ENCODE results near the gene ECHDC1.
A peak's percentile ranks its signal among the peaks of the same experiment; 100 is the strongest.
"Not testable (repeated sequence)": the region's sequence is repeated elsewhere in the genome, so short reads cannot be mapped to it uniquely, and the experiment has no call there.

Gene ECHDC1

DNA sequence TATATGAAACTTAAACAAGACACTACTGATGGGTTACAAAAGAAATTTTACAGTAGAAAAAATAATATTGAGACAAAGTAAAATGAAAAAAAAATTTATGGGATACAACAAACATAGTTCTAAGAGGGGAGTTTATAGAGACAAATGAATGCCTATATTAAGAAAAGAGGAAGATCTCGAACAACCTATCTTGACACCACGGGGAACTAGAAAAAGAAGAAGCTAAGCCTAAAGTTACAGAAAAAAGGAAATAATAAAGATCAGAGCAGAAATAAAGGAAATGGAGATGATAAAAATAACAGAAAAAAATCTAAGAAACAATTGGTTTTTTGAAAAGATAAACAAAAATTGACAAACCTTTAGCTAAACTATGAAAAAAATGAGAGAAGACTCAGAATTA lies 9.1 kb upstream of the ECHDC1 start:
- H3K4me3 Mint-ChIP-seq: peak overlapping the region; percentile 1
- H3K27ac Mint-ChIP-seq: peak overlapping the region; percentile 1
- DNase-seq (ENCODE audit: low spot score in 2 of 2) (no peak), ATAC-seq (ENCODE audit: low read depth) (peak; percentile 79)
- H3K27me3 Mint-ChIP-seq: no peaks in the 10 kb centered on the region
- H3K36me3 Mint-ChIP-seq: peaks cover 14% of the 10 kb centered on the region
- H3K9me3 Mint-ChIP-seq: peaks cover 9% of the 10 kb centered on the region
- peaks cover 5% of the 10 kb centered on the region for H3K4me1 Mint-ChIP-seq

DNA sequence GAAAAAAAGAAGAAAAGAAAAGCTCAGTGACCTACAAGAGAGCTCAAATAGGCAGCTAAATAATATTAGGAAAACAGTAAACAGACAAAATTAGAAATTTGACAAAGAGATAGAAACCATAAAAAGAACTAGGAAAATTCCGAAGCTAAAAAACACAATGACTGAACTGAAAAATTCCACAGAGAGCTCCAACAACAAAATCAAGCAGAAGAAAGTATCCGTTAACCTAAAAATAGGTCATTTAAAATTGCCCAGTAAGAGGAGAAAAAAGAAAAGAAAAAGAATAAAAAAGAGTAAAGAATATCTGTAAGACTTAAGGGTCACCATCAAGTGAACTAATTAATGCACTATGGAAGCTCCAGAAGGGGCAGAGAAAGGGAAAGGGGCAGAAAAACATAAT lies 6.6 kb upstream of the ECHDC1 start:
- H3K27ac Mint-ChIP-seq: no peak overlapping the region
- peaks cover 14% of the 10 kb centered on the region for H3K36me3 Mint-ChIP-seq
- peaks cover 9% of the 10 kb centered on the region for H3K4me1 Mint-ChIP-seq
- peaks cover 9% of the 10 kb centered on the region for H3K9me3 Mint-ChIP-seq
- DNase-seq (ENCODE audit: low spot score in 2 of 2) (no peak), ATAC-seq (ENCODE audit: low read depth) (no peak)
- H3K4me3 Mint-ChIP-seq: no peak overlapping the region
- H3K27me3 Mint-ChIP-seq: no peaks in the 10 kb centered on the region

DNA sequence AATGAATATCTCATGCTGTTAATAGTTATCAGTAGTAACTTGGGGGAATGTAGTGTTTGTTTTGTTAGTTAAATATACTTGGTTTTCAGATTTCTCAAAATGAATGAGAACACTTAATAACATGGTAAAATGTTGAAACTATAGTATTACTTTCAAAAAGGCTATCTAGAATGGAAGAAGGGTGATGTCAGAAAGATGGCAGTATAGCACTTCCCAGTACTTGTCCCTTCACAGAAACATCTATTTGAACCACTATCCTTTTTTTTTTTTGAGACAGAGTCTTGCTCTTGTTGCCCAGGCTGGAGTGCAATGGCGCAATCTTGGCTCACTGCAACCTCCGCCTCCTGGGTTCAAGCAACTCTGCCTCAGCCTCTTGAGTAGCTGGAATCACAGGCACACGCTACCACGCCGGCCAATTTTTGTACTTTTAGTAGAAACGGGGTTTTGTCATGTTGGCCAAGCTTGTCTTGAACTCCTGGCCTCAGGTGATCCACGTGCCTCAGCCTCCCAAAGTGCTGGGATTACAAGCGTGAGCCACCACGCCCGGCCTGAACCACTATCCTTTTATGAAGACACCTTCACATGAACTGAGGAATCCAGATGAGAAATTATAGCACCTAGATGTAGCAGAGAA lies 4.7 kb upstream of the ECHDC1 start:
- Mint-ChIP-seq H3K4me3 (no peak overlapping the region), H3K9me3 (peaks cover 9% of the 10 kb centered on the region), H3K27ac (no peak overlapping the region)

DNA sequence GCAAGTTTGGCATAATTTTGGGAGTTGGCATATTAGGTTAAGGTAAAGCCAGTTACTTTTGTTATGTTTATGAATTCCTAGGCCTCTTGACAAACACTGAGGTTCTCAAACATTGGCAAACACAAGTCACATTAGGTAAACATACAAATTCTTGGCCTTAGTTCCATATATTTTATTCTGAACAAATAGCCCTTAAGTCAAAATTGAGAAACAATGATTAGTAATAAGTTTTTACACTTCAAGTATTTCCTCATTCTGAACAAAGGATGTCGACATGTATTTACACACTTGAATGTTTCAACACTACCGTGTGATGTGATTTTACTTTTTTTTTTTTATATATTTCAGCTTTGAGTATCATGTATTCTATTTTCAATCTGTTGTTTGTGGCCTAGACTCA lies 3.8 kb upstream of the ECHDC1 start:
- Mint-ChIP-seq H3K4me3 (no peak overlapping the region), H3K9me3 (peaks cover 9% of the 10 kb centered on the region), H3K27me3 (no peaks in the 10 kb centered on the region), H3K27ac (no peak overlapping the region), H3K36me3 (peaks cover 14% of the 10 kb centered on the region), H3K4me1 (peaks cover 6% of the 10 kb centered on the region)
- no peak for ATAC-seq (ENCODE audit: low read depth)
- no peak for DNase-seq (ENCODE audit: low spot score in 2 of 2)

More for the DNA sequence above, 4.7 kb upstream of the ECHDC1 start:
- peaks cover 9% of the 10 kb centered on the region for H3K4me1 Mint-ChIP-seq
- no peaks in the 10 kb centered on the region for H3K27me3 Mint-ChIP-seq
- DNase-seq (ENCODE audit: low spot score in 2 of 2): no peak
- peaks cover 14% of the 10 kb centered on the region for H3K36me3 Mint-ChIP-seq
- no peak for ATAC-seq (ENCODE audit: low read depth)

DNA sequence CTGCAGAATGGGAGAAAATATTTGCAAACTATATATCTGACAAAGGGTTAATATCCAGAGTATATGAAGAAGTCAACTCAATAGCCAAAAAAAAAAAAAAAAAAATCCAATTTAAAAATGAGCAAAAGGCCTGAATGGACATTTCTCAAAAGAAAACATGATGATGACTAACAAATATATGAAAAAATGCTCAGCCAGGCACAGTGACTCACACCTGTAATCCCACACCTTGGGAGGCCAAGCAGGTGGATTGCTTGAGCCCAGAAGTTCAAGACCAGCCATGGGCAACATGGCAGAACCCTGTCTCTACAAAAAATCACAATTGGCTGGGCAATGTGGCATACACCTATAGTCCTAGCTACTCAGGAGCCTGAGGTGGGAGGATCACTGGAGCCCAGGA lies 2.1 kb upstream of the ECHDC1 start:
- ATAC-seq (ENCODE audit: low read depth) (no peak), DNase-seq (ENCODE audit: low spot score in 2 of 2) (no peak)
- H3K9me3 Mint-ChIP-seq: peaks cover 7% of the 10 kb centered on the region
- H3K36me3 Mint-ChIP-seq: peaks cover 12% of the 10 kb centered on the region
- H3K4me1 Mint-ChIP-seq: peaks cover 10% of the 10 kb centered on the region
- H3K4me3 Mint-ChIP-seq: no peak overlapping the region
- H3K27ac Mint-ChIP-seq: no peak overlapping the region
- no peaks in the 10 kb centered on the region for H3K27me3 Mint-ChIP-seq

DNA sequence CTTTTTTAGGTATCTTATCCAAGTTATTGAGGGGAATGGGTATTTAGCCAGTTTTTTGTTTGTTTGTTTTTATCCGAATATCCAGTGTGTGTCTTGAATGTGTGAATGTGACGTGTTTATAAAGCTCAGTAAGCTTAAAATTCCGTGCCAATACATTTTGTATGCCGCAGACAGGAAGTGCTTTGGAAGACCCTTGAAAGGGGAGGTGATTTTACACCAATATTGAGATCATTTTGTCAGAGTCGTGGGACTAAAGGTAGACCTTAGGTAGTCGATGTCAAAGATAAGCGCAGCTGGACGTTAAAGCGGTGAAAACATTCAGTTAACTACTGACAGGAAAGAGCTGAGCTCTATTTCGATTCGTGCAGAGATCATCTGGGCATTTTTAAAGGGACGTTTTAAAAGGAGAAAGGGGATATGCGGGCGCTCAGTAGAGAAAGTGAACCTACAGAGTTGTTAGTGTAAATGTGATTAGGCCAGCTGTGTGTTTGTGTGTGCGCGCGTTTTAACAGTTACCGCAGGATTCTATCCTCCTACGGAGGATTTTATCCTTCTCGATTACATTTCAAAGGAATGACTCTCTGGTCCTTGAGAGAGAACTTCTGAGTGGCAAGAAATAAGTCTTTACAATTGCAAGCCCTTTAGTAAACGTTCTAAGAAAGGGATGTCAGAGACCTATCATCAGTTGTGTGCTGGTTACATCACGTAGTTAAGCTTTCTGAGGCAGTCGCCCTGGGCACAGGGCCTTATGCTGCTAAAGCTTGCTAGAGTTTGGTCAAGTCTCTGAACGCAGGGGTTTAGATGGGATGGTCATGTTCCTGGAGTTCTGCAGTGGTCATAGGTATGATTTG lies 625 bp upstream of the ECHDC1 start:
- H3K9me3 Mint-ChIP-seq: no peaks in the 10 kb centered on the region
- no peak for DNase-seq (ENCODE audit: low spot score in 2 of 2)
- H3K4me1 Mint-ChIP-seq: peaks cover 14% of the 10 kb centered on the region
- no peak for ATAC-seq (ENCODE audit: low read depth)
- no peak overlapping the region for H3K27ac Mint-ChIP-seq
- H3K4me3 Mint-ChIP-seq: no peak overlapping the region
- no peaks in the 10 kb centered on the region for H3K27me3 Mint-ChIP-seq
- H3K36me3 Mint-ChIP-seq: peaks cover 3% of the 10 kb centered on the region

DNA sequence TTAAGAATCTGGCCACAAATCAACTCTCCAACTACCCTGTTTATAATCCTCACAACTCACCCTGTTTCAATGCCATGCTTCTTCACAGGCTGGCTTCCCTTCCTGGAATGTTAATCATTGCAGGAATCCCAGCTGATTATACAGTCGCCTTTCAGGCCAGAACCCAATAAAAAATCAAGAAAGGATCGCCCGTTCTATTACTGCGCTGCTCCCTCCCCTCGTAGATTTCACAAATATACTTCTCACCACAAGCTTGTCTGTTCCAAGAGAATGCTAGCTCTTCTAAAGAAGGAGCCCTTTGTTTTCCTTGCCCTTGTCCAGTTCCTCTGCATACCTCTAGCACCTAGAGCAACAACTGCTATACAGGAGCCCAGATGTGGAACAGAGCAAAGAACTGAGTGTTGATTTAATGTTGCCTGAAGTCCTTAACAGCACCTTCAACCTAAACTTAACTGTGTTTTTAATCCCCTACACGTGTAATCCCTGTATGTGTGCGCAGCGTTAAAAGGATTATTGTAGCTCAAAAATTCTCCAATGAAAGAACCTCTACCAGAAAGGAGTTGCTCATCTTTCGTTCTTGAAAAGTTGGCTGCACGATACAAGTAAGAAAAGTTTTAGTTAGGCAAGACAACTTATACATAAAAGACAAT lies 988 bp downstream of the ECHDC1 start:
- ATAC-seq (ENCODE audit: low read depth): no peak
- no peak for DNase-seq (ENCODE audit: low spot score in 2 of 2)

DNA sequence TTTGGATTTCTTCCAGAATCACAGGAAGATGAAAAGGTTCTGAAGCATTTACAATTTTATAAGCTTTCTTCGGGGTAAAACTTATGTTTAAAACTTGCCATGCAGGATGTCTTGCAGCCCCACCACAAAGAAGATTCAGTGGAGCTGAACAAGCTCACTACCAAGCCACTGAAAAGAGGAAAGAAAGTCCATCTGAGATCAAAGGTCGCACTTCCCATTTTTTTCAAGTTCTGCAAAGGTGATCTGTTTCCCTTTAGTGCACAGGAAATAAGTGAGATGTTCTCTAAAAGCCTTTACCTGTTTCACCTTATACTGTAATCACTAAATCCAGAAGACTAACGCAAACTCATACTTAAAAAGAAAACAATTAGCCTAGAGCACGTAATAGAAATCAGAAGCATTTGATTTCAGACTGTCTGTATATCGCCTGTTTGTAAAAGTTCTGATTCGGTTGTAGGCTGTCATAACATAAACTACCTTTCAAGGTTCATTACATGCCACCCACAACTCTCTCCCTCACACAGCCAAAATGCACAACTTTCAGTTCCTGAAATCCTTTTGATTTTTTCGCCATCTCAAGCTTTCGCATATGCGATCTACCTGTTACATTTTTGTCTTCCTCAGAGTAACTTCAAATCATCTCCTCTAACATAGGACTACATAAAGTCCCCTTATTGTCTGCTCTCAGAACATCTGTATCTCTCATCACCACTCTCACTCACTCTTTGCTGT lies 1.8 kb downstream of the ECHDC1 start:
- peak; percentile 69 for ATAC-seq (ENCODE audit: low read depth)

More for the DNA sequence above, 988 bp downstream of the ECHDC1 start:
- Mint-ChIP-seq H3K27ac (no peak overlapping the region), H3K9me3 (no peaks in the 10 kb centered on the region), H3K36me3 (no peaks in the 10 kb centered on the region), H3K4me3 (no peak overlapping the region), H3K27me3 (no peaks in the 10 kb centered on the region), H3K4me1 (peaks cover 16% of the 10 kb centered on the region)

DNA sequence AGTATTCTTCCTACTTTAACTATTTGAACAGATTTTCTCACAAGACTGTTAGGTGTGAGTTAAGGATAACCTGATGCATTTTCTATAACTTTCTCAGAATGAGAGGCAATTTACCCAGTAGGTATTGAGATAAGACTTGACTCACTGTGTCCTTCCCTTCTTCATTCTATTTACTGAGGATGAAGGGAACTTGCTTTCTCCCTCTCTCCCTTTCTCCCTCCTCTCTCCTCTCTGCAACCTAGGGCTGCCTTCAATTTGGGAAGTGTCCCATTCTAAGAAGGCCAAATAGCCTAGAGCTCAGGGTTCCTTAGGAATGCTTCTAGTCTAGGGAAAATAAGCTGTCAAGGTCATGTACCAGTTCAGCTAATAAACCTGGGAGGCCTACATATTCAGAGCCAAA lies 3.2 kb downstream of the ECHDC1 start:
- DNase-seq (ENCODE audit: low spot score in 2 of 2): no peak
- no peak overlapping the region for H3K27ac Mint-ChIP-seq
- H3K4me3 Mint-ChIP-seq: no peak overlapping the region
- H3K36me3 Mint-ChIP-seq: no peaks in the 10 kb centered on the region
- no peaks in the 10 kb centered on the region for H3K9me3 Mint-ChIP-seq
- H3K4me1 Mint-ChIP-seq: peaks cover 17% of the 10 kb centered on the region
- no peak for ATAC-seq (ENCODE audit: low read depth)
- H3K27me3 Mint-ChIP-seq: no peaks in the 10 kb centered on the region

More for the DNA sequence above, 1.8 kb downstream of the ECHDC1 start:
- peaks cover 20% of the 10 kb centered on the region for H3K4me1 Mint-ChIP-seq
- H3K27ac Mint-ChIP-seq: no peak overlapping the region
- peak in 1 of 2 donors; percentile 32 for DNase-seq (ENCODE audit: low spot score in 2 of 2)
- no peaks in the 10 kb centered on the region for H3K36me3 Mint-ChIP-seq
- H3K27me3 Mint-ChIP-seq: no peaks in the 10 kb centered on the region
- H3K9me3 Mint-ChIP-seq: no peaks in the 10 kb centered on the region
- H3K4me3 Mint-ChIP-seq: no peak overlapping the region

DNA sequence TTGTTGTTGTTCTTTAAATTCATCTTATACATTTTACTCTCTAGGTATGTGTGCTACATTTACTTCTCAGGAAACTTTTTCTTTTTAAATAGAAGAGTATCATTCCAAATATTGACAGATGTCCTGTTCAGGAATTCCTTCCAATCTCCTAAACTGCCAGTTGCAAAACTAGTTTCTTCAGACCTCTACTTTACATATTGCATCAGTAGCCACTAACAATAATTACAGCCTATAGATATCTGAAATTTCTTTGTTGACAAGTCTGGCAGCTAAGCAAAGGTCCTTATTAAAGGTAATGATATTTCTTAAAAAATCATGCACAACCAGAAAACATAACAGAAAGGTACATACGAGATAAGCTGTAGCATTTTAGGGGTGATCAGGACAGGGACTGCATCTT lies 4.5 kb downstream of the ECHDC1 start:
- H3K27ac Mint-ChIP-seq: no peak overlapping the region
- no peak overlapping the region for H3K4me3 Mint-ChIP-seq
- ATAC-seq (ENCODE audit: low read depth): no peak
- peaks cover 8% of the 10 kb centered on the region for H3K36me3 Mint-ChIP-seq
- no peaks in the 10 kb centered on the region for H3K9me3 Mint-ChIP-seq
- no peak for DNase-seq (ENCODE audit: low spot score in 2 of 2)
- no peaks in the 10 kb centered on the region for H3K27me3 Mint-ChIP-seq
- H3K4me1 Mint-ChIP-seq: peaks cover 25% of the 10 kb centered on the region

DNA sequence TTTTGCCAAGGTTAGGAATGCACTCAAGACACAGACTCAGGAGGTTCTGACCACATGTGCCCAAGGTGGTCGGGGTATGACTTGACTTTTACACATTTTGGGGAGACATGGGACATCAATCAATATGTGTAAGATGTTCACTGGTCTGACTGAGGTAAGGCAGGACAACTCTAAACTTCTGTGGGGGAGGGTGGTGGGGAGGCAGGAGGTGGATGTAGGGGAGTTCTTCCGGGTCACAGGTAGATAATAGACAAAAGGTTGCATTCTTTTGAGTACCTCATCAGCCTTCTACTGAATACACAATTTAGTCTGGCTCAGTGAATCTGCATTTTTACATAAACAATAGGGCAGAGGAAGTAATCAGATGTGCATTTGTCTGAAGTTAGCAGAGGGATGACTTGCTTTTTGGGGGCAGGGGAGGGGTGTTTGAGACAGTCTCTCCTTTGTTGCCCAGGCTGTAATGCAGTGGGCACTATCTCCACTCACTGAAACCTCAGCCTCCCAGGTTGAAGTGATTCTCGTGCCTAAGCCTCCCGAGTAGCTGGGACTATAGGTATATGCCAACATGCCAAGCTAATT lies 10.9 kb downstream of the ECHDC1 start:
- ATAC-seq (ENCODE audit: low read depth) (no peak), DNase-seq (ENCODE audit: low spot score in 2 of 2) (no peak)
- no peaks in the 10 kb centered on the region for H3K9me3 Mint-ChIP-seq
- H3K4me3 Mint-ChIP-seq: no peak overlapping the region
- no peaks in the 10 kb centered on the region for H3K27me3 Mint-ChIP-seq
- peaks cover 11% of the 10 kb centered on the region for H3K36me3 Mint-ChIP-seq
- peaks cover 27% of the 10 kb centered on the region for H3K4me1 Mint-ChIP-seq
- peak overlapping the region; percentile 55 for H3K27ac Mint-ChIP-seq

DNA sequence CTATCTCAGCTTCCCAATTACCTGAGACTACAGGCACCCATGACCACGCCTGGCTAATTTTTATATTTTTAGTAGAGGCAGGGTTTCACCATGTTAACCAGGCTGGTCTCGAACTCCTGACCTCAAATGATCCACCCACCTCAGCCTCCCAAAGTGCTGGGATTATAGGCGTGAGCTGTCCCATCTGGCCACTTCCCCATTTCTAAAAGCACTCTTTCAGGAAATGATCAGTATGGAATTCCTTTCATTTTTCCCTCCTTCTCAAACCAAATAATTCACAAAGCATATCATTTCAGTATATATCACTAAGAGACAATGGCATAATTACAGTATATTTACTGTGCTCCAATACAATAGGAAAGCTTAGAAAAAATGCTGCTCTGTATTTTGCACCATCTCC lies 12.2 kb downstream of the ECHDC1 start:
- not testable (repeated sequence) for DNase-seq (ENCODE audit: low spot score in 2 of 2); H3K9me3 Mint-ChIP-seq; H3K27me3 Mint-ChIP-seq; H3K4me3 Mint-ChIP-seq; ATAC-seq (ENCODE audit: low read depth)
- Mint-ChIP-seq H3K27ac (peak overlapping the region; percentile 7), H3K4me1 (peaks cover 22% of the 10 kb centered on the region), H3K36me3 (peaks cover 17% of the 10 kb centered on the region)

DNA sequence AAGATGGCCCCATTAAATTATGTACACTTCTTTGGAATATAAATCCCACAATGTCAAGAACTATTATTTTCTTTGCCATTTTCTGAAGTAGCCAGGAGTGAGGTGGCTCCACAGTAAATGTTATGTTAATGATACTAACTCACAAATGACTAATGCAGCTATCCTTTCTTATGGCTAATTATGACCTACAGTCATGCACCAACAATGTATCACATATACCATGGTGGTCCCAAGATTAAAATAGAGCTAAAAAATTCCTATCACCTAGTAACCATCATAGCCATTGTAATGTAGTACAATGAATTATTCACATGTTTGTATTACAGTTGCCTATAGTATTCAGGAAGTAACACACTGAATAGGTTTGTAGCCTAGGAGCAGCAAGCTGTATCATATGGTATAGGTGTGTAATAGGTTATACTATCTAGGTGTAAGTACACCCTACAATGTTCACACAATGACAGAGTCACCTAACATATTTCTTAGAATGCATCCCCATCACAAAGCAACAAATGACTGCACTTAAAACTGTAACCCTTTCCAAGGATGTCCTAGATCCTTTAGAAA lies 15.3 kb downstream of the ECHDC1 start:
- ATAC-seq (ENCODE audit: low read depth) (no peak), DNase-seq (ENCODE audit: low spot score in 2 of 2) (no peak)
- Mint-ChIP-seq H3K27me3 (no peaks in the 10 kb centered on the region), H3K4me3 (no peak overlapping the region), H3K27ac (no peak overlapping the region), H3K9me3 (no peaks in the 10 kb centered on the region), H3K36me3 (peaks cover 19% of the 10 kb centered on the region), H3K4me1 (peaks cover 8% of the 10 kb centered on the region)

All from memory B cell (primary cell).